Liver (tissue), 3 donors: ENCODE measurements around the gene EFNA2.

Experiments used
- GABPA ChIP-seq, 2 donors: IDR thresholded peaks in 1 of 2; conservative IDR thresholded peaks in 1 of 2; 2 replicates each; pipeline ENCODE4 v1.6.1; 2016; ENCODE audit warnings: antibody characterized with exemption in 2 of 2, mild to moderate bottlenecking in 1 of 2, moderate library complexity in 1 of 2
- RAD21 ChIP-seq, 2 donors: IDR thresholded peaks; 2 replicates each; pipeline ENCODE4 v1.6.1; 2016; ENCODE audit warnings: antibody characterized with exemption in 2 of 2, mild to moderate bottlenecking in 2 of 2
- YY1 ChIP-seq: IDR thresholded peaks from 2 replicates; pipeline ENCODE4 v1.6.1; 2016; ENCODE audit warnings: antibody characterized with exemption, mild to moderate bottlenecking
- TF ChIP-seq, protein P1 (sequence below): fragments of 150-350 bp; IDR thresholded peaks from 2 replicates; pipeline ENCODE4 v1.5.1; 2017; ENCODE audit warnings: improper control_type of control experiment, low read depth, low read length; ENCODE audit not compliant: missing input control
- TF ChIP-seq, protein P2 (sequence below): IDR thresholded peaks from 2 replicates; pipeline ENCODE4 v1.6.1; 2016; ENCODE audit warnings: antibody characterized with exemption, mild to moderate bottlenecking
- TF ChIP-seq, protein P3 (sequence below): IDR thresholded peaks from 2 replicates; pipeline ENCODE4 v1.6.1; 2016; ENCODE audit warnings: antibody characterized with exemption
- donor health status: healthy.
- donor health status: healthy.

DNA sequence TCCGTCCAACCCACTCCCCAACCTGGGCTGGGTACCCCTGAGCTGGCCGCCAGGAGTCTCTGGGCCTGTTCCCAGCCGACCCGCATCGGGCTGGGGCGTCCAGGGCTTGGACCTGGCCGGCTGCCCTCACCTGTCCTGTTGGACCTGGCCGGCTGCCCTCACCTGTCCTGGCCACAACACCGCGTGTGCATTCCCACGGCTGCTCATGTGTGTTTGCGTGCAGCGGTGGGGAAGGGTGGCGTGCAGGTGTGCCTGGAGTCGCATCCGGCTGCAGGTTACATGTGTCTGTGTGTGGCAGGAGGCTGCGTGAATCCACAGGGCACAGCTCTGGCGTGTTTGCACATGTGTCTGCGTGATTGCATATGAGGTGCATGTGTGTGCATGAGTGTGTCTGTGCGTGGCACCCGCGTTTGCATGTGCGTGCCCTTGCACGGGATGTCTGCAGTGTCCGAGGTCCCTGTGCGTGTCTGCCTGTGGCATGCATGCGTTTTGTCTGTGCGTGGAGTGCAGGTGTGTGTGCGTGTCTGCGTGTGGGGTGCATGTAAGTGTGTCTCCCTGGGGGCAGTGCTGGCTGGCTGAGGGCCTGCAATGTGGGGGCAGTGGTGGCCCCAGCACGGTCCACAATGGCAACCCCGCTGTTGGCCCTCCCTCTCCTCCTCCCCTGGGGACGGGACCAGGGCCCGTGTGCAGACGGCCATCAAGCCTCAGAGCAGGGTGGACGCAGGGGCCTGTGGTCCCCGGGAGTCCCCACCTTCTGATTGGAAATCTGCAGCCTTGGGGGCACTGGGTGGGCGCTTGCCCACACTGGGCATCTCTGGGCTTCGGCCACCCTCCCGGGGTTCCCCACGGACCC is 3.4 kb downstream of the EFNA2 start:
- TF ChIP-seq, protein P1, sequence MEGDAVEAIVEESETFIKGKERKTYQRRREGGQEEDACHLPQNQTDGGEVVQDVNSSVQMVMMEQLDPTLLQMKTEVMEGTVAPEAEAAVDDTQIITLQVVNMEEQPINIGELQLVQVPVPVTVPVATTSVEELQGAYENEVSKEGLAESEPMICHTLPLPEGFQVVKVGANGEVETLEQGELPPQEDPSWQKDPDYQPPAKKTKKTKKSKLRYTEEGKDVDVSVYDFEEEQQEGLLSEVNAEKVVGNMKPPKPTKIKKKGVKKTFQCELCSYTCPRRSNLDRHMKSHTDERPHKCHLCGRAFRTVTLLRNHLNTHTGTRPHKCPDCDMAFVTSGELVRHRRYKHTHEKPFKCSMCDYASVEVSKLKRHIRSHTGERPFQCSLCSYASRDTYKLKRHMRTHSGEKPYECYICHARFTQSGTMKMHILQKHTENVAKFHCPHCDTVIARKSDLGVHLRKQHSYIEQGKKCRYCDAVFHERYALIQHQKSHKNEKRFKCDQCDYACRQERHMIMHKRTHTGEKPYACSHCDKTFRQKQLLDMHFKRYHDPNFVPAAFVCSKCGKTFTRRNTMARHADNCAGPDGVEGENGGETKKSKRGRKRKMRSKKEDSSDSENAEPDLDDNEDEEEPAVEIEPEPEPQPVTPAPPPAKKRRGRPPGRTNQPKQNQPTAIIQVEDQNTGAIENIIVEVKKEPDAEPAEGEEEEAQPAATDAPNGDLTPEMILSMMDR = no peak
- no peak for TF ChIP-seq GABPA (IDR thresholded peaks at IDR 0.05 in 1 of 2, conservative IDR thresholded peaks at IDR 0.05 in 1 of 2)
- no peak for TF ChIP-seq RAD21 (IDR thresholded peaks at IDR 0.05)
- TF ChIP-seq, protein P2, sequence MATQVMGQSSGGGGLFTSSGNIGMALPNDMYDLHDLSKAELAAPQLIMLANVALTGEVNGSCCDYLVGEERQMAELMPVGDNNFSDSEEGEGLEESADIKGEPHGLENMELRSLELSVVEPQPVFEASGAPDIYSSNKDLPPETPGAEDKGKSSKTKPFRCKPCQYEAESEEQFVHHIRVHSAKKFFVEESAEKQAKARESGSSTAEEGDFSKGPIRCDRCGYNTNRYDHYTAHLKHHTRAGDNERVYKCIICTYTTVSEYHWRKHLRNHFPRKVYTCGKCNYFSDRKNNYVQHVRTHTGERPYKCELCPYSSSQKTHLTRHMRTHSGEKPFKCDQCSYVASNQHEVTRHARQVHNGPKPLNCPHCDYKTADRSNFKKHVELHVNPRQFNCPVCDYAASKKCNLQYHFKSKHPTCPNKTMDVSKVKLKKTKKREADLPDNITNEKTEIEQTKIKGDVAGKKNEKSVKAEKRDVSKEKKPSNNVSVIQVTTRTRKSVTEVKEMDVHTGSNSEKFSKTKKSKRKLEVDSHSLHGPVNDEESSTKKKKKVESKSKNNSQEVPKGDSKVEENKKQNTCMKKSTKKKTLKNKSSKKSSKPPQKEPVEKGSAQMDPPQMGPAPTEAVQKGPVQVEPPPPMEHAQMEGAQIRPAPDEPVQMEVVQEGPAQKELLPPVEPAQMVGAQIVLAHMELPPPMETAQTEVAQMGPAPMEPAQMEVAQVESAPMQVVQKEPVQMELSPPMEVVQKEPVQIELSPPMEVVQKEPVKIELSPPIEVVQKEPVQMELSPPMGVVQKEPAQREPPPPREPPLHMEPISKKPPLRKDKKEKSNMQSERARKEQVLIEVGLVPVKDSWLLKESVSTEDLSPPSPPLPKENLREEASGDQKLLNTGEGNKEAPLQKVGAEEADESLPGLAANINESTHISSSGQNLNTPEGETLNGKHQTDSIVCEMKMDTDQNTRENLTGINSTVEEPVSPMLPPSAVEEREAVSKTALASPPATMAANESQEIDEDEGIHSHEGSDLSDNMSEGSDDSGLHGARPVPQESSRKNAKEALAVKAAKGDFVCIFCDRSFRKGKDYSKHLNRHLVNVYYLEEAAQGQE = no peak
- TF ChIP-seq, protein P3, sequence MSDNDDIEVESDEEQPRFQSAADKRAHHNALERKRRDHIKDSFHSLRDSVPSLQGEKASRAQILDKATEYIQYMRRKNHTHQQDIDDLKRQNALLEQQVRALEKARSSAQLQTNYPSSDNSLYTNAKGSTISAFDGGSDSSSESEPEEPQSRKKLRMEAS = no peak
- no peak for TF ChIP-seq YY1
